H1 (cell line): ENCODE data around the gene NQO2. TPM values are rescaled to one million over a fixed set of nuclear protein-coding genes. Genes with fewer than 3 reads are reported as not detected.

ENCODE experiments used
- ATF2 ChIP-seq: IDR thresholded peaks from 2 replicates; pipeline ENCODE4 v1.6.1; 2012; ENCODE audit warnings: low read length, inconsistent platforms
- BCL11A ChIP-seq, 2 experiments: IDR thresholded peaks; one replicate each; pipeline ENCODE4 v1.6.1; 2011; ENCODE audit warnings: low read depth in 2 of 2, low read length in 2 of 2, mild to moderate bottlenecking in 2 of 2
- CHD1 ChIP-seq: IDR thresholded peaks from 2 replicates; pipeline ENCODE4 v1.6.1; 2012; ENCODE audit warnings: low read depth, low read length, improper control_type of control experiment
- CREB1 ChIP-seq: IDR thresholded peaks from 2 replicates; pipeline ENCODE4 v1.6.1; 2012; ENCODE audit warnings: inconsistent platforms
- E2F6 ChIP-seq: IDR thresholded peaks from 2 replicates; pipeline ENCODE4 v1.6.1; 2012; ENCODE audit warnings: inconsistent platforms
- EGR1 ChIP-seq: IDR thresholded peaks from 2 replicates; pipeline ENCODE4 v1.6.1; 2011; ENCODE audit warnings: low read depth, low read length, borderline replicate concordance
- HDAC6 ChIP-seq: IDR thresholded peaks from one replicate; pipeline ENCODE4 v1.7.1; 2012; ENCODE audit warnings: low read depth, mild to moderate bottlenecking, inconsistent platforms, low read length, moderate library complexity
- KDM4A ChIP-seq: IDR thresholded peaks from one replicate; pipeline ENCODE4 v1.7.1; 2012; ENCODE audit warnings: low read depth, mild to moderate bottlenecking, moderate library complexity, low read length, inconsistent platforms; ENCODE audit not compliant: severe bottlenecking
- KDM5A ChIP-seq: fragments of 200-600 bp; IDR thresholded peaks from 2 replicates; pipeline ENCODE4 v1.7.1; 2012; ENCODE audit warnings: mild to moderate bottlenecking, low read length, inconsistent platforms, mixed read lengths
- NANOG ChIP-seq: IDR thresholded peaks from 2 replicates; pipeline ENCODE4 v1.6.1; 2011; ENCODE audit warnings: low read length, low read depth, mild to moderate bottlenecking, inconsistent platforms; ENCODE audit not compliant: insufficient read depth, poor library complexity, severe bottlenecking
- NRF1 ChIP-seq: IDR thresholded peaks from 2 replicates; pipeline ENCODE4 v1.6.1; 2011; ENCODE audit warnings: mild to moderate bottlenecking, low read depth, low read length, improper control_type of control experiment
- PHF8 ChIP-seq: fragments of 200-600 bp; sonication (generic); conservative IDR thresholded peaks from 2 replicates; pipeline ENCODE4 v1.7.1; 2012; ENCODE audit warnings: low read depth, mild to moderate bottlenecking, inconsistent platforms, low read length, moderate library complexity
- POU5F1 ChIP-seq: IDR thresholded peaks from 2 replicates; pipeline ENCODE4 v1.6.1; 2011; ENCODE audit warnings: low read depth, mild to moderate bottlenecking, low read length, moderate library complexity
- RAD21 ChIP-seq, 2 experiments: IDR thresholded peaks in 1 of 2; conservative IDR thresholded peaks in 1 of 2; 2 replicates each; pipeline ENCODE4 v1.6.1; 2011; ENCODE audit warnings: low read depth in 2 of 2, low read length in 2 of 2, improper control_type of control experiment in 1 of 2, inconsistent platforms in 1 of 2, mild to moderate bottlenecking in 1 of 2, moderate library complexity in 1 of 2
- RFX5 ChIP-seq: IDR thresholded peaks from 2 replicates; pipeline ENCODE4 v1.6.1; 2011; ENCODE audit warnings: low read depth, low read length, improper control_type of control experiment, borderline replicate concordance
- RNF2 ChIP-seq: fragments of 200-900, 300-1000 bp; sonication (generic); IDR thresholded peaks from 2 replicates; pipeline ENCODE4 v1.7.1; 2016; ENCODE audit warnings: borderline replicate concordance, low read depth, mild to moderate bottlenecking, antibody characterized with exemption, low read length; ENCODE audit not compliant: poor library complexity, severe bottlenecking; ENCODE audit errors: missing control alignments
- RXRA ChIP-seq: IDR thresholded peaks from 2 replicates; pipeline ENCODE4 v1.6.1; 2011; ENCODE audit warnings: low read depth, mild to moderate bottlenecking, low read length, moderate library complexity; ENCODE audit not compliant: insufficient read depth
- SAP30 ChIP-seq: fragments of 300-600 bp; sonication (generic); IDR thresholded peaks from 2 replicates; pipeline ENCODE4 v1.7.1; 2012; ENCODE audit warnings: low read length, moderate library complexity, mild to moderate bottlenecking, inconsistent platforms; ENCODE audit not compliant: insufficient read depth, insufficient replicate concordance
- SIX5 ChIP-seq: IDR thresholded peaks from 2 replicates; pipeline ENCODE4 v1.6.1; 2011; ENCODE audit warnings: mild to moderate bottlenecking, low read depth, low read length
- SP1 ChIP-seq: IDR thresholded peaks from 2 replicates; pipeline ENCODE4 v1.6.1; 2011; ENCODE audit warnings: low read depth, low read length
- TAF1 ChIP-seq: IDR thresholded peaks from 2 replicates; pipeline ENCODE4 v1.6.1; 2011; ENCODE audit warnings: mild to moderate bottlenecking, low read depth, low read length
- YY1 ChIP-seq: IDR thresholded peaks from 2 replicates; pipeline ENCODE4 v1.6.1; 2011; ENCODE audit warnings: low read depth, mild to moderate bottlenecking, low read length
- ZNF274 ChIP-seq: IDR thresholded peaks from 2 replicates; pipeline ENCODE4 v1.7.0; 2012; ENCODE audit warnings: low read length, borderline replicate concordance; ENCODE audit errors: extremely low read depth
- polyA plus RNA-seq, 7 experiments: library from polyadenylated mRNA; depleted of rRNA in 3 of 7; stranded (reverse) in 5 of 7; unstranded in 2 of 7; fragments of >200 nt in 5 of 7; fragments of 200-250 nt in 2 of 7; gene quantifications; 1 replicate in 5 of 7; 2 replicates in 1 of 7; 4 replicates in 1 of 7; pipeline versions ENCODE4 v1.2.1 to v1.2.3, GENCODE V29; 2011 to 2013; ENCODE audit warnings: missing spikeins in 2 of 7, mixed read lengths in 2 of 7
- total RNA-seq: library from RNA; stranded (reverse); fragmentation: NEBNext Ultra II Directional; extraction: Animal tissue kit (Norgen Biotek cat#: 25700); gene quantifications from 2 replicates; pipeline ENCODE4 v1.2.1, GENCODE V29; 2021

NQO2 gene
- total and polyA plus RNA-seq, 2 of the 8 experiments (the other 6 are each of a cell fraction or from before 2014, with no cell fraction given), result 135 to 168 TPM

GRCh38 chr6:3001773-3002293, 2.1 kb downstream of the NQO2 start (continued):
- no peak for TF ChIP-seq NRF1
- no peak for TF ChIP-seq SAP30
- no peak for TF ChIP-seq BCL11A (IDR thresholded peaks at IDR 0.05; ENCODE audit: low read depth in 2 of 2, low read length in 2 of 2)
- TF ChIP-seq RXRA, result no peak
- no peak for TF ChIP-seq CREB1
- no peak for TF ChIP-seq TAF1
- no peak for TF ChIP-seq CHD1
- TF ChIP-seq RFX5, result no peak
- TF ChIP-seq PHF8, result no peak
- TF ChIP-seq HDAC6, result no peak
- TF ChIP-seq SP1, result no peak
- no peak for TF ChIP-seq NANOG
- peak; percentile 33 to 56; a peak in 3 of 4 replicates for TF ChIP-seq RAD21 (IDR thresholded peaks at IDR 0.05 in 1 of 2, conservative IDR thresholded peaks at IDR 0.05 in 1 of 2; ENCODE audit: low read depth in 2 of 2, low read length in 2 of 2)
- TF ChIP-seq KDM5A, result no peak
- TF ChIP-seq E2F6, result no peak
- no peak for TF ChIP-seq ATF2
- TF ChIP-seq RNF2, result no peak
- TF ChIP-seq YY1, result no peak
- TF ChIP-seq ZNF274, result no peak
- TF ChIP-seq EGR1, result no peak
- no peak for TF ChIP-seq KDM4A
- TF ChIP-seq SIX5, result no peak
- no peak for TF ChIP-seq POU5F1
